GM21381 (cell line): ENCODE data around the gene NEDD9.

Experiments
- ATAC-seq: cut with Tn5 transposase; IDR thresholded peaks from one replicate; pipeline ENCODE4 v1.9.1; 2021; ENCODE audit warnings: mild to moderate bottlenecking, moderate library complexity; ENCODE audit not compliant: unreplicated experiment

The NEDD9 gene

GRCh38 chr6:11235062-11235461 is 2.6 kb upstream of the NEDD9 start:
- no peak for ATAC-seq

- ATAC-seq: no peak
These were observed 1.5 kb upstream of the NEDD9 start for GRCh38 chr6:11233673-11234573.

- peak; percentile 1 for ATAC-seq
These were observed 530 bp upstream of the NEDD9 start for GRCh38 chr6:11232770-11233626.

- ATAC-seq: no peak
These were observed 790 bp downstream of the NEDD9 start for GRCh38 chr6:11231564-11232192.

- ATAC-seq: no peak
These were observed 1.4 kb downstream of the NEDD9 start for GRCh38 chr6:11231108-11231463.

GRCh38 chr6:11230158-11231107 is 2.0 kb downstream of the NEDD9 start:
- ATAC-seq: no peak

GRCh38 chr6:11229655-11230046 is 2.8 kb downstream of the NEDD9 start:
- no peak for ATAC-seq

GRCh38 chr6:11228935-11229654 is 3.4 kb downstream of the NEDD9 start:
- no peak for ATAC-seq

- ATAC-seq: no peak
These were observed 4.8 kb downstream of the NEDD9 start for GRCh38 chr6:11227698-11228097.

GRCh38 chr6:11226005-11226404 is 6.5 kb downstream of the NEDD9 start:
- ATAC-seq: no peak

GRCh38 chr6:11224966-11225463 is 7.5 kb downstream of the NEDD9 start:
- ATAC-seq: no peak

GRCh38 chr6:11224252-11224965 is 8.1 kb downstream of the NEDD9 start:
- peak; percentile 73 for ATAC-seq

- ATAC-seq: no peak
These were observed 9.1 kb downstream of the NEDD9 start for GRCh38 chr6:11223286-11223864.

GRCh38 chr6:11222385-11223277 is 9.8 kb downstream of the NEDD9 start:
- no peak for ATAC-seq

GRCh38 chr6:11221623-11222384 is 10.7 kb downstream of the NEDD9 start:
- ATAC-seq: no peak

GRCh38 chr6:11219400-11219834 is 13.1 kb downstream of the NEDD9 start:
- ATAC-seq: no peak
